NK-92 (cell line): Measurements from ENCODE around the gene VAV2.

Experiments
- DNase-seq: peaks from one replicate; lab custom pipeline; 2025; ENCODE audit not compliant: unreplicated experiment; lab: John Stamatoyannopoulos, UW

VAV2 gene

GRCh38 chr9:133982971-133983720 is 9.0 kb downstream of the VAV2 start:
- no peak for DNase-seq

GRCh38 chr9:133981958-133982681 is 10.0 kb downstream of the VAV2 start:
- no peak for DNase-seq

- DNase-seq, result no peak
Measured at GRCh38 chr9:133981589-133981957, 10.6 kb downstream of the VAV2 start.

- no peak for DNase-seq
Measured at GRCh38 chr9:133980864-133981588, 11.1 kb downstream of the VAV2 start.

- no peak for DNase-seq
Measured at GRCh38 chr9:133979921-133980863, 11.9 kb downstream of the VAV2 start.

GRCh38 chr9:133979273-133979920 is 12.7 kb downstream of the VAV2 start:
- DNase-seq, result no peak

- DNase-seq, result no peak
Measured at GRCh38 chr9:133978899-133979272, 13.2 kb downstream of the VAV2 start.

GRCh38 chr9:133978226-133978898 is 13.8 kb downstream of the VAV2 start:
- DNase-seq, result no peak

GRCh38 chr9:133977421-133978201 is 14.5 kb downstream of the VAV2 start:
- no peak for DNase-seq

- DNase-seq, result no peak
Measured at GRCh38 chr9:133976887-133977286, 15.2 kb downstream of the VAV2 start.

GRCh38 chr9:133976191-133976861 is 15.8 kb downstream of the VAV2 start:
- DNase-seq, result no peak

GRCh38 chr9:133975511-133975910 is 16.6 kb downstream of the VAV2 start:
- DNase-seq, result no peak

GRCh38 chr9:133974631-133975341 is 17.3 kb downstream of the VAV2 start:
- DNase-seq, result no peak

GRCh38 chr9:133973791-133974630 is 18.1 kb downstream of the VAV2 start:
- no peak for DNase-seq

GRCh38 chr9:133973111-133973790 is 18.9 kb downstream of the VAV2 start:
- DNase-seq, result no peak
